ENCODE results near the gene EMILIN3.

EMILIN3 gene

GRCh38 chr20:41361757-41362747 lies 4.6 kb downstream of the EMILIN3 start:
- DNase-seq: no peak

GRCh38 chr20:41360831-41361756 lies 5.5 kb downstream of the EMILIN3 start:
- no peak for DNase-seq

- DNase-seq: peak; percentile 4
Measured at GRCh38 chr20:41359541-41360011, 7.0 kb downstream of the EMILIN3 start.

GRCh38 chr20:41358717-41359116 lies 7.9 kb downstream of the EMILIN3 start:
- no peak for DNase-seq

GRCh38 chr20:41358230-41358629 lies 8.4 kb downstream of the EMILIN3 start:
- no peak for DNase-seq

- no peak for DNase-seq
Measured at GRCh38 chr20:41357424-41358163, 9.0 kb downstream of the EMILIN3 start.

- no peak for DNase-seq
Measured at GRCh38 chr20:41356951-41357350, 9.7 kb downstream of the EMILIN3 start.

GRCh38 chr20:41355598-41356203 lies 10.9 kb downstream of the EMILIN3 start:
- DNase-seq: no peak

GRCh38 chr20:41355192-41355591 lies 11.4 kb downstream of the EMILIN3 start:
- no peak for DNase-seq

- no peak for DNase-seq
Measured at GRCh38 chr20:41353530-41353929, 13.1 kb downstream of the EMILIN3 start.

GRCh38 chr20:41352666-41353065 lies 14.0 kb downstream of the EMILIN3 start:
- no peak for DNase-seq

GRCh38 chr20:41352106-41352505 lies 14.5 kb downstream of the EMILIN3 start:
- no peak for DNase-seq

GRCh38 chr20:41350408-41350962 lies 16.1 kb downstream of the EMILIN3 start:
- no peak for DNase-seq

- no peak for DNase-seq
Measured at GRCh38 chr20:41349943-41350342, 16.7 kb downstream of the EMILIN3 start.

GRCh38 chr20:41349266-41349665 lies 17.4 kb downstream of the EMILIN3 start:
- DNase-seq: no peak

- no peak for DNase-seq
Measured at GRCh38 chr20:41348430-41349172, 18.0 kb downstream of the EMILIN3 start.

GRCh38 chr20:41347523-41348429 lies 18.8 kb downstream of the EMILIN3 start:
- DNase-seq: no peak

GRCh38 chr20:41345729-41346067 lies 20.9 kb downstream of the EMILIN3 start:
- DNase-seq: no peak

GRCh38 chr20:41344938-41345728 lies 21.5 kb downstream of the EMILIN3 start:
- DNase-seq: no peak

Measured in midbrain (tissue), 1 donor.